G401.6 (cell line): Measurements from ENCODE around the gene MORN3.

ENCODE experiments used
- FAIRE-seq: peaks from 2 replicates; lab custom pipeline; 2012; peaks lifted over from hg19 to GRCh38; lab: Jason Lieb, UNC

MORN3 gene

DNA sequence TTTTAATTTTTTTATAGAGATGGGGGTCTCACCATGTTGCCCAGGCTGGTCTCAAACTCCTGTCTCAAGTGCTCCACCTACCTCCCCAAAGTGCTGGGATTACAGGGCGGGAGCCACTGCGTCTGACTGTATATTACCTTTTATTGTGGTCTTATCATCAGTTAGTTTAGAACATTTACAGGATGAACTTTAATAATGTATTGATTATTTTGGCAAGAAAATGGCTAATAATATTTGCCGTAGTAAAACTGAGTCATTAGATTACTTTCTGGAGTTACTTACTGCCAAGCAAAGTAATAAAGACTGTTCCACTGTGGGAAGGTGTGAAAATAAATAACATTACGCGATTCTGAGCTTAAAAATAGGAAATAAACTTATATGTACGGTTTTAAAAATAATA is 66.7 kb downstream of the MORN3 start:
- FAIRE-seq: no peak

GRCh38 chr12:121600702-121601336 is 68.6 kb downstream of the MORN3 start:
- FAIRE-seq: no peak
